NCI-H526 treated with DMSO at 0.1 percent for 48 hours (cell line): Measurements from ENCODE around the gene OPN4.

Source experiments
- DNase-seq: peaks from one replicate; lab custom pipeline; 2025; lab: John Stamatoyannopoulos, UW

Gene OPN4

DNA sequence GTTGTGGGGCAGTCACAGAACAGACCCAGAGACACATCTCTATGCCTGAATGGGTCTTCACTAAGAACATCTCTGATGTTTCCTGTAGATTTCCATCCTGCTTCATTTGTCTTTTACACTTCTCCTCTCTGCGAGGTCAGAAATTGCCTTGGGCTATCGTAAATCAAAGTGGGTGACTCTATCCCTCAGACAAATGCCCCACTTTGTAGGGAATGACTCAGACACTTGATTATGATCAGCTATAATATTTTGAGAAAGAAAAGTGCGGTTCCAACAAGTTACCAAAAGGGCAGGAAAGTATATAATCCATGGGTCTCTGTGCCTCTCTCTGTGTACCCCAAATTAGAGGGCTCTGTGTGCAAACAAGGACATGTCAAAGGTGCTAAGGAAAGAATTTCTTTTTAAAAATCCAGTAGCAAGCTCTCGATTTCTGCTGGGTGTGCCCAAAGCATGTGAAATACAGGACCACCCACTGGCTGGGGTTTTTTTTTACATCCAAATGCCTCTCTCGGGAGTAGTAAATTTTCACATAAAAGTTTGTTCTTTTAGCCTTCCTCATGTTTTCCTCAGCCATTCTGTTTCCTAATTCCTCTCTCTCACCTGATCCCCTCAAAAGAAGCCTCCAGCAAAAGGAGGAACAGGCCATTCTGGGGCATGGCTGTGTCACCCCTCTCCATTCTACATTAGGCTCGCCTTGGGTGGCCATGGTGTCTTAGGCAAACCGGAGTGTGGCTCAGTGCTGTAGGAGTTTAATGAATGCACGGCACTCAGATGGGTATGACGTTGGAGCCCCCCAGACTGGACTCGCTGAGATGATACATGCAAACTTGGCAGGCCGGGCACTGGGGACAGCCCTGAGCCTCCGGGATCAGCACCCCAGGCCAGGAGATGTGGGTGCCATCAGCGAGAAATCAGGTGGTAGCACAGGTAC, 6.3 kb upstream of the OPN4 start:
- DNase-seq = no peak

DNA sequence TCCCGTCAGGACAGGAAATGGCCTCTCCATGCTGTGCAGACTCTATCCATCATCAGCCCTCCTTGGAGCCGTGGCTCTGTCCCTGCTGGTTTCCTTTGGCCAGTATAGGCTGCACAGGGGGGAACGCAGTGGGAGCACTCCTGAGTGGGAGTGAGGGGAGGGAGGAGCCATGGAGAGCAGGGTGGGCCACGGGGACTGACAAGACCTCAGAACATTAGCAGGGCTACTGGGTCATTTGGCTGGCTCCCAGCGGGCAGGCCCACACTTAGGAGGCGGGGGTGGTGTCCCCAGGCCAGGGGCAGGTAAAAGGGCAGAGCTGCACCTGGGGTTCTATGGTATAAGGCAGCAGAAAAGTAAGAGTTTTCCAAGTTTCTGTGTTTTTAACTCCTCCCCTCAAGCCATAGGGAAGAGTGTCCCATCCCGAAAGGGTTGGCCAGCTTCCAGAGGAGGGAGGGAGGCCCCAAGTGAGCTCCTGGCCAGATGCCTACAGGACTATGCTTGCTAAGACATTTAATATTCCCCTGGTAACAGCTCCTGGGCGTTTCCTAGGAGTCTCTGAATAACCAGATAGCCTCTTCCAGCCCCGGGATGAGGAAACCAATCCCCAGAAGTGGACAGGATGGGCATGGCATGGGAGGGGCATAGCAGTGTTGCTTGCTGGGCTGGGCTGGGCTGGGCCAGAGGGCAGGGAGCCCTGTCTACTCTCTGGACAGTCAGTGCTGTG, 5.5 kb upstream of the OPN4 start:
- no peak for DNase-seq

- no peak for DNase-seq
Observed at GRCh38 chr10:86649471-86650150, 4.7 kb upstream of the OPN4 start.

DNA sequence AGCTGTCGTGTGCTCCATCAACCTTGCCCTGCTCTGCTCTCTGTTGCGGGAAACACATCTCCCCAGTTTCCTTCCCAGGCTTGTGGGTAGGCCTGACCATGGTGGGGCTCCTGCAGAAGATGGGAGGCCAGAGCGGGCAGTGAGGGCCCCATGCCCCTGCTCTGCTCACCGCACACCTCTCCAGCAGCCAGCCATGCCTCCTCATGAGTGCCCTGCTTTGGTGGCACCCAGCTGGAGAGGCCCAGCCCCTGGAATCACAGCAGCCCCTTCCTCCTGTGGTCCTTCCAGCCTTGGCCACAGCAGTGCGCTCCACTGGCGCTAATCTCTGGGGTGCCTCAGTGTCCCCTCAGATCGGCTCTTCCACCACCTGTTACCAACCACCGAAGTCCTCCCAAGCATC, 4.2 kb upstream of the OPN4 start:
- no peak for DNase-seq

- no peak for DNase-seq
Observed at GRCh38 chr10:86651021-86651471, 3.3 kb upstream of the OPN4 start.

DNA sequence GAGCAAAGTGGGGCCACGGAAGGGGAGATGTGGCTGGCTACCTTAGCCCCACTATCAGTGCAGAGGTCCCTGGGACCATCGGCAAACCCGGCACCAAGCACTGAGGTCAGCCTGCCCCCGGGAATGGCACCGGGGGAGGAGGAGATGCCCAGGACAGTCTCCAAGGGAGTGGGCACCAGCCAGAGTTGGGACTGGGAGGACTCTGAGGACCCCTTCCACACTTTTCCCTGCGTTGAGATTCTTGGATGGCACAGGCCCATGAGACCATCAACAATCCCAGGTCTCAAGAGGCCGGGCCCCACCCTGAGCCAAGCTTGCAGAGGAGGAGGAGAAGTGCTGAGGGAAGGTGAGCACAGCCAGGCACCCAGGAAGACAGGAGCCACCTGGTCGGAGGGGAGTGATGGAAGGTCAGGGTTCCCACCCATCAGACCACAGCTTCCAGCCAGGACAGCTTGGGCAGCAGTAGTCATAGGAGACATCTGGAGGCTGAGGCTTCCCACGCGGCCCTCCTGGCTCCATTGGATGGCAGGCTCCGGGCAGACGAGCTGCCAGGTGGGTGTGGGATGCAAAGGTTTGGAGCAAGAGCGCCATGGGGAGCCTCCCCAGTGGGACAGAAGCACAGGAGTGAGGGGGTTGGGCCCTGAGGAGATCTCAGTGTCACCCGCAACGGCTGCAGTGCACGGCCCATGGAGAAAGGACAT, 2.6 kb upstream of the OPN4 start:
- DNase-seq = no peak

- DNase-seq = no peak
Observed at GRCh38 chr10:86652361-86653202, 1.8 kb upstream of the OPN4 start.

- no peak for DNase-seq
Observed at GRCh38 chr10:86653379-86653778, 968 bp upstream of the OPN4 start.

- DNase-seq = no peak
Observed at GRCh38 chr10:86653987-86654386, 360 bp upstream of the OPN4 start.

DNA sequence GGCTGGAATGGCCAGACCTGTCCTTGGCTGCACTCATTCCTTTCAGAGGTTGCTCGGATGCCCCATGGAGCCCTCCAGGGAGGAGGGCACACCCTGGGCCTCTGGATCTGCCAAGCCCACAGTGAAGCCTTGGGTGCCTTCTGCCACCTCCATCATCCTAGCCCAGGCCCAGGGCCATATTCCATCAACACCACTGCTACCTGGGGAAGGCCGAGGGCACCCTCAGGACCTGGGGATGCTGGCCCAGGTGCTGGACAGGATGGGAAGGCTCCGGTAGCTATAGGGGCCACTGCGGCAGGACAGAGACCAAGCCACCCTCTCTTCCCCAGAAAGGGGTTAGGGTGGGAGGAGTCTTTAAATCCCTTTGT, 810 bp downstream of the OPN4 start:
- no peak for DNase-seq

DNA sequence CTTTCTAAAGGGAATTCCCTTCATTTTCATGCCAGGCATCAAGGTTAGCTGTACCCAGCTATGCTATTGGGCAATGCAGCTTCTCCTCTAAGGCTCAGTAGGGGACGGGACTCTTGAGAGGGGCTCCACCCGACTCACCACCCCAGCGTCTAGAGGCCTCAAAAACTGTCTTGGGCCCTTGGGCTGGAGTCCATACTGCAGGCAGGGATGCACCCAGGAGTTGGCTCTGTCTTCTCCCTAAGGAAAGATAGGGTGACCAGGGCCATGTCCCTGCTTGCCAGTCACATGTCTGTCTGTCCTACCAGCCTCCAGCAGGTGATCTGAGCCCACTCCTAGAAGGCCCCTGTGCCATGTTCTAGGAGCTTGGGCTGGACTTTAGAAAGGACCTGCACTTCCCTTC, 1.2 kb downstream of the OPN4 start:
- no peak for DNase-seq

- no peak for DNase-seq
Observed at GRCh38 chr10:86657011-86657395, 2.7 kb downstream of the OPN4 start.

GRCh38 chr10:86657396-86658011, 3.2 kb downstream of the OPN4 start:
- no peak for DNase-seq

DNA sequence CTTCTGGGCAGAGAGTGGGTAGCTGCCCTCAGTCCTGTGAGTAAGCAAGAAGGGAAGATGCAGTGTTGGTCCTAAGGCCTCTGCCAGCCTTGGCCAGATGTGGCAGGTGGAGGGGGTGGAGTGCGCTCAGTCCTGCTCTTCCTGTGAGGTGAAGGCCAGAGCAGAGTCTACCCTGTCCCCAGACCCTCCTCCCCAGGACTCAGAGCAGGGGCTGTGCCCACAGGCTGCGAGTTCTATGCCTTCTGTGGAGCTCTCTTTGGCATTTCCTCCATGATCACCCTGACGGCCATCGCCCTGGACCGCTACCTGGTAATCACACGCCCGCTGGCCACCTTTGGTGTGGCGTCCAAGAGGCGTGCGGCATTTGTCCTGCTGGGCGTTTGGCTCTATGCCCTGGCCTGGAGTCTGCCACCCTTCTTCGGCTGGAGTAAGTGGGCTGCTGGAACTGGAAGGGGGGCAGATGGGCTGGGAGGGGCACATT, 4.0 kb downstream of the OPN4 start:
- no peak for DNase-seq

DNA sequence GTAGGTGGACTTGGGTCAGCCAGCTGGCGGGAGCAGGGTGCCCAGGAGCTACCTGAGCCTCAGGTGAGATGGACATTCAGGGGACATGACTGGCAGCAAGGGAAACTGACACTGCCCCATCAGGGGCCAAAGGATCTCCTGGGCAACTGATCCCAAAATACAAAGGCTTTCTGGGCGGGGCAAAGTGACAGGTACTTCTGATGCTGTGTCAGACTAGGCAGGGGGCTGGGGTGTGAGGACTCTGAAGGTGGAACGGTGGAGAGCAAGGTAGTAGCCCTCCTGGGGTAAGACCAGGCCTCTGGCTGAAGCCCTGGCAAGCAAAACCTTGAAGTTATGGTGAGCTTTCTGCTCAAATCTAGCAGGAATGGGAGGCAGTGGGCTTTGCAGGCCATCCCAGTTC, 4.4 kb downstream of the OPN4 start:
- no peak for DNase-seq

- no peak for DNase-seq
Observed at GRCh38 chr10:86659161-86659691, 4.9 kb downstream of the OPN4 start.

DNA sequence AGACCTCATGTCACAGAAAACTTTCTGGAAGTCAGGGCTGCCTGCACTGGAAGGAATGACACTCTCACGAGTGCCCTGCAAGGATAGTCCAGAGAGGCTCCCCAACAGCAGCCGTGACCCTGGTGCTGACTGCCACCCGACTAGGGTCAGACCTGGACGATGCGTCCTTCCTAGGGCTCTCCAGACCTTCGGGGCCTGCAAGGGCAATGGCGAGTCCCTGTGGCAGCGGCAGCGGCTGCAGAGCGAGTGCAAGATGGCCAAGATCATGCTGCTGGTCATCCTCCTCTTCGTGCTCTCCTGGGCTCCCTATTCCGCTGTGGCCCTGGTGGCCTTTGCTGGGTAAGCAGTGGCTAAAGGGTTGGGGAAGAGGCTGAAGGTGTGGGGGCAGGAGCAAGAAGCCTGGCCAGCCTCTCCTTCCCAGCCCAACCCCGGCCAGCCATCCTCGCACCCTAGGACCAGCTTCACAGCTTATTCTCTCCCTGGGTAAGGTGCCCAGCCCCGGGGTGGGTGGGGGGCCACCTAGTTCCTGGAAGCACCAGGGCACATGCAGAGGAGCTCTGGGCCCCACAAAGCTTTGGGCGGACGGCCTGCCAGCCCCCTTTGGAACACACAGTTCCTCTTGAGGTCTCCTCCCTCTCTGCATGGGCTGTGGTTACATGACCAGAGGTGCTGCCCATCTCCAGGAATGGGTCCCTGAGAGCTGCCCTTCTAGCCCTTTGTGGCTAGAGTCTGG, 5.5 kb downstream of the OPN4 start:
- no peak for DNase-seq

GRCh38 chr10:86661161-86662025, 7.0 kb downstream of the OPN4 start:
- no peak for DNase-seq
